IPS-NIHi11 (cell line): ENCODE measurements around the gene PJA2.
"Not testable (repeated sequence)": the region's sequence is repeated elsewhere in the genome, so short reads cannot be mapped to it uniquely, and the experiment has no call there.

Experiments
- DNase-seq: peaks from one replicate; pipeline ENCODE4 v3.0.0; 2012; ENCODE audit warnings: mixed read lengths, low spot score

The PJA2 gene

DNA sequence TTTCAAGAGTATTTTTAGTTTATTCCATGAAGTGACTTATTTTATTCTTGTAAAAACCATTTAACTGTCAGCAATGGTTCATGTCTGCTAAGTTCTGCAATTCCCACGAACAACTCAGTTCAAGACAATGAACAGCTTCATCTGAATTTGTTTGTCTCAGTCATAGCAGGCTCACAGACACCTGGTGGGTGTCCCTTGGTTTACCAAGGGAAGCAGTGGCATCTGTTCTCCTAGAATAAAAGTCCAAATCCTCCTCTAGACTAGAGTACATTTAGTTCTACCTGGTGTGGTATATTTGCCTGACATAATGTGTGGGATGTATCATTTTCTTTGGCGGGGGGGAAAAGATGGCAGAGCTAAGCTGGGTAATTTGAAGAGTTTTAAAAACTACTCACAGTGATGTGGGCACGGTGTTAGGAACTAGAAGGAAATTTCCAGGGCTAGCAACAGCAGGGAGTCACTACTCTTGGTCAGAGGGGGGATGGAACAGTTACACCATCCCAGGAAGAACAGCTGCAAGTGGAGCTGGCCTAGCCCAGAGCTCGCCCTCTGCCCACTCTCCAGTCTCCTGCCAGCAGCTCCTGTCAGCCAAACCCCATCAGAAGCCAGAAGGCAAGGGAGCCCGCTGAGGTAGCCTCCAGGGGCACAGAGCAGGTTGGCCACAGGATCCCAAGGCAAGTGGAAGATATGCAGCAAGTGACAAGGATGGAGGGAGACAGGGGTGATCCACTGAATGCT lies 100.3 kb downstream of the PJA2 start:
- no peak for DNase-seq

DNA sequence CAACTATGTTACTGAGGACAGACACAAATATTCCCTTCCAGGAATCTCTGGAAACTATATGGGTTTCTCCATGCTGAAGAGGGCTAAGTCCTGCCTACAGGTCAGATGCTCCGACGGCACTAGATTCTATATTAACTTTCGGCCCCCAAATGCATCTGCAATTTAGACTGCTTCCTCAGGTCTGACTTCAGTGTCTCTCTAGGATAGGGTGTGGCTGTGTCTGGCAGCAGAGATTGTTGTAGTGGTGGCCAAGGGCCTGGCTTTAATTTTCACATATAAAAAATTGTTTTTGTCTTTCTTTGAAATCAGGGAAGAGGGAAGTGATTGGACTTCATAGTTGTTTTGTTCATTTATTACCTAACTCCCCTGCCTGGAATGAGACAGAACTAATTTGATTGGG lies 101.8 kb downstream of the PJA2 start:
- DNase-seq: no peak

DNA sequence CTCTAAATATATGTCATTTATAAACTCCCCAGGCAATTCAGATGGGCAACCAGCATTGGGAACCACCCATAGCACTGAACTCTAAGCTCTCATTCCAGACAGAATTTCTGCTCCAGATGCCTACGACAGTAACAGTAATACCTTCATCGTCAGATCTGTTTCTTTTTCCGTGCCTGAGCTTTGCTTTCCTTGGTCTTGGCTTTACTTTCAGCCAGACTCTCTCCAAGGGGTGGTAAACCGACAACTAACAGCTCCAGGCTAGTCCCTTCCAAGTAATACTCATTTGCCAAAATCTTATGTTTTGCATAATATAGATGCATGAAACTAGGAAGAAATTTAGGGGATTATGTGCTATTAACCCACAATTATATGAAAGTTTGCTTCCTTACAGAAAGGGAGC lies 102.3 kb downstream of the PJA2 start:
- DNase-seq: no peak

DNA sequence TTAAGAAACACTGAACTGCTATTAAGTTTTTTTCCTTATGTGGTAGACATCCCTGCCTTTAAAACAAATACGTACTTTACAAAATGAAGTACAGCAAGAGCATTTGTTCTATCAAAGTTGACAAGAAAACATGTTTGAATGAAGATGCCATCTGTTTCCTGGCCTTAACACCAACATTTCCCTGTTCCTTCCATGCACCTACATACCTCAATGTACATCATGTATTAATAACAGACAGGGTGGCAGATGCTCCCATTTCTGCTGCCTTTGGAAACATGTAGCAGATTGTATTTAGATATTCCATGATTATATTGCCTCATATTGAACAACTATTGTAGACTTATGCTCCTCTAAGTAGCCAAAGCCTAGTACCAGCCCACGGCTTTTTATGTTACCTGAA lies 104.4 kb downstream of the PJA2 start:
- DNase-seq: no peak

DNA sequence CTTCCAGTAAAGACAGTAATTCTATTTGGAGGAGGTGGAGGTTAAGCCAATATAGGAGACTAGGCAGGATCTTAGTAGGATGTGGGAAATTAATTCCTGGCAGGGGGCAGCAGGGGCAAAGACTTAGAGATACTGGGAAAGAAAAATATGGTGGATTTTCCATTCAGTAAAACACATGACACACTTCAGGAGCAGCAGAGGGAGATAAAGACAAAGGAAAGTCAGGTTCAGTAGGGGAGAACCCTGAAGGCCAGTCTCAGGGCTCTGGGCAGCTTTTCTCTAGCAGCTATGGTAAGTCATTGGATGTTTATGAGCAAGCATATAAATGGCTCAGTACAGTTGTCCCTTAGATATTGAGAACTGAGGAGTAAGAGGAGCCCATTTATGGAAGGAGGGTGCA lies 105.5 kb downstream of the PJA2 start:
- DNase-seq: no peak

DNA sequence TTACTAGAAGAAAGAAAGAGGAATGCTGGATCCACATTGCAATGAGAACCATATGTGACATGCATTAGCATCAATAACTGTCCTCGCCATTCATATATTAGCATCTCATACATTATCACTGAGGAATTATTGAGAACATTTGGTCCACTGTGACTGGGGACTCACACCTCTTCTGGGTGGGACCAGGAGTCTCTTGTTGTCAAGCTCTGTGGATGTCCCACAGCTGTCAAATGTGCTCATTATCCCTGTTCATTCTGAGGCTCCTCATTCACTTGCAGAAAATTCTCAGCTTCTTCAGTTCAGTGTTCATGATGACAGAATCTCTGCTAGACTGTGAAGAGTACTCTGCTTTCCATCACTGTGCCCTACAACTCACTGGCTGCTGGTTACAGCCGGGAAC lies 109.4 kb downstream of the PJA2 start:
- DNase-seq: no peak

DNA sequence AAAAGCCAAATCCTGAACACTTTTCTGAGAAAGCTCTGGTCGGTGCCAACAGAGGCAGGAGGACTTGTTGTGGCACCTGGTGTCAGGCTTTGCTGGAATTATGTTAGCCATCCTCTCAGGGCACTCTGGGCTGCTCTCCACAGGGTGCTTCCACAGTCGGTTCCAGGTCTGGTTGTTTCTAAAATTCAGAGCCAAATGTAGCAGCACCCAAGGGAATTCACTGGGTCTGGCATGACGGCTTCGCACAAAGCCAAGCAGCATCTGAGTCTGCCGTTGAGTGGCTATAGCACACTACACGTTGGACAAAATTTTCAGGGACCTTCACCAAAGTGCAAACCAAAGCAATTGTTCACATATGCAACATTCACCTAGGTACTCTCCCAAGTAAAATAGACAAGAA lies 110.2 kb downstream of the PJA2 start:
- no peak for DNase-seq

DNA sequence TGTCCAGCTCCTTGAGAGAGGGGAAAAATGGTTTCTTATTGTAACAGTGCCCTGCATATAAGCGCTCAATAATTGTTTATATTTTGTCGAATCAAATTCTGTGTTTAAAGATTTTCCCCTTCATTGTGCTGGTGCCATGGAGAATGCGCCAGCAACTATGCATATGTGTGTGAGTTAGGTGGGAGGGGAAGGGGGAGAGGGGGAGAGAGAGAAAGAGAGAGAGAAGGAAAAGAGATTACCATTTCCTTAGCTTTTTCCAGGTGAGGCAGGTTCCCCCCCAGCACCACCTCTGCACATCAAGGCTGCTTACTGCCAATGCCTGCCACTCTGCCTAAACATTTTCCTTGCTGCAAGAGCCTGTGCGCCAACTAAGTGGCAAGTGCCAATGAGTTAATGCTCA lies 111.0 kb downstream of the PJA2 start:
- DNase-seq: no peak

DNA sequence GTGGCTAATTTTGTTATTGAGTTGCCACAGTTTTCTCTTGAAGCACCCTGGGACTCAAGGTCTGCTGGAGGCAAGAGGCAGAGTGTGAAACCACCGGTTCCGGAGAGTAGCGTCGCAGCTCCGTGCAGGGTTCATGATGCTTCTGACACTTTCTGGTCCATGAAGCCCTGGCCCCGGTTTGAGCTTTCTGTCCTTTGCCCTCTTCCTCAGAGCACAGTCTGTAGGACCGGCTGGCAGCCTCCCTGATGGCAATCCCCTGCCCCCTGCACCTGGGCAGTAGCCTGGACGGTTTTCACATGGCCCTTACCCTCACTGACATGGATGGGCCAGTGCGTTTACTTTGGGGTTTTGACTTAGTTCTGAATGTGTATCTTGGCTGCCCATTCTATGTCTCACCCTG lies 111.9 kb downstream of the PJA2 start:
- no peak for DNase-seq

DNA sequence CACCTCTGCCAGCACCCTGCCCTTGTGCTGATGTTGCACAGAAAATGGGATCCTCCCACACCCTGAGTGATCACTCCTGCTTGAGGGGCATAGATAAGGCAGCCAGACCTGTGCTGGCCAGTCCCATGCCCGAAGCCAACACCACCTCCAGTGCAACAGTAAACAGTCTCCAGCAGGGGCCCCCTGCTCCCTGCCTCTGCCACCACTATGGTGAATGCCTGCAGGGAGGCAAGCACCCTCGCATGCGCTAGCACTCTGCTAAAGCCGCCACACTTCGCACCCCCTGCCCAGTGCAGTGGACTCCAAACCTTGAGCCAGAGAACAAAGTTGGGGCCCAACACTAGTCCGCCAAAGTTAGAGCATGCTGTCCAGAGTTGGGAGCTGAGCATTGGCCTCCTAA lies 118.7 kb downstream of the PJA2 start:
- DNase-seq: no peak

DNA sequence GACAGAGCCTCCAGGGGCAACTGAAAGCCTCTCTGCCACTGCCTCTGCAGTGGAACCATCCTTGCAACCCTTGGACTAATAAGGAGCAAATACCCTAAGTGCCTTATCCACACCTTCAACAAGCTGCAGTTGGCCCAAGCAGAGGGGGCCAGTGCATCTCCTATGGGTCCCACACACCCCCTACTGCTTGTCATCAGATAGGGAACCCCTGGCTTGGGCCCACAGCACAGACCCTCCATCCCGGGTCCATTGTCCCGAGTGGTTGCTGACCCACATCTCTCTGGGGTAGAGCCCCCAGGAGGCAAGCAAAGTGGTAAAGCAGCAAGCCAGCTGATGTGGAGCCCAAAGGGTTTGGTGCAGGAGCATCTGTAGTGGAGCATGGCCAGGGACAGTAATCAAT lies 119.5 kb downstream of the PJA2 start:
- DNase-seq: no peak

DNA sequence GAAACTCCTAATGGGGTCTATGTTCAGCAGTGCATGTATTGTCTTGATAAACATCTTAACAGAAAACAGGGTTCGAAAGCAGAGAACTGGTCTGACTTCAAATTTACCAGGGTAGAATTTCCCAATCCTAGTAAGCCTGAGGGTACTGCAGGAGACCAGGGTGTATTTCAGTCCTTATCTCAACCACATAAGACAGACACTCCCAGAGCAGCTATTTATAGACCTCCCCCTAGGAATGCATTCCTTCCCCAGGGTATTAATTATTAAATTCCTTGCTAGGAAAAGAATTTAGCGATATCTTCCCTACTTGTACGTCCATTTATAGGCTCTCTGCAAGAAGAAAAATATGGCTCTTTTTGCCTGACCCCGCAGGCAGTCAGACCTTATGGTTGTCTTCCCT lies 123.1 kb downstream of the PJA2 start:
- DNase-seq: not testable (repeated sequence)
